ENCODE measurements around the gene KCNAB3.
"Not testable (repeated sequence)": the region's sequence is repeated elsewhere in the genome, so short reads cannot be mapped to it uniquely, and the experiment has no call there.

Gene KCNAB3

DNA sequence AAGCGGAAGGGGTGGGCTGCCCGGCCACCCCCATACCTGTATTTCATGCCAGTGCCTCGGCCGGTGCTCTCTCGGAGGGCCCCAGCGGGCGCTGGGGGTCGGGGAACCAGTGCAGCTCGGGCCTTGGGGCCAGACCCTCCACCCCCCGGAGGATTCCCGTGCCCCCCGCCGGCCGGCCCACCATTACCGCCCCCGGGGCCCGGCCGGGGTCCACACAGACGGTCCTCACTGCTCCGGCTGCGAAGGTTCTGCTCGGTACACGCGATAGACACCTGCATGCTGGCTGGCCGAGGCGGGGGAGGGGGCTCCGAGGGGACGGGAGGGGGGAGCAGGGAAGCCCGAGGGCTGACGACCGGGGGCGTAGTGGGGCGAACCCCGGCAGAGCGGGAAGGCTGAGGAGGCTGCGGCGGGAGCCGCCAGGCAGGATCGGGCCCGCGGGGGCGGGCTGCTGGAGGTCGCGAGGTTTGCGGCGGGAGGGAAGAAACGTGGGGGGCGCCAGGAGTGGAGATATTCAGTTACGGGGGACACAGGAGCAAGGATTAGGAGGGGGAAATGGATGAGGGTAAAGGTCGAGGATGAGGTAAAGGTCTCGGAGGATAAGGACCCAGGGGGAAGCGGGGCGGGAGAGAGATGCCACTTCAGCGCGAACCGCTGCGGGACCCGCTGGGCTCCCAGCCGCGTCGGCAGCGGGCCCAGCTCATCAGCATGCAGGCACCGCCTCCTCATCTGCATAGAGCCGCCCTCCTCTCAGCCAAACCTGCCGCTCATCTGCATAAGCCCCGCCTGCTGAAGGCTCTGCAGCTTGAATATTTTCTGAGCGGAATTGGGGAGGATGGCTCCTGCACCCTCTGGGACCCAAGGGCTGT lies at the start of gene KCNAB3:
Gene KCNAB3, minus strand, starts transcription at position 699 of the 866 bp plus-strand sequence. Its CDS starts 421 bp downstream, at position 278.
- peak in 1 of 3 experiments; percentile 57 for DNase-seq (ENCODE audit: low read depth in 3 of 3)

DNA sequence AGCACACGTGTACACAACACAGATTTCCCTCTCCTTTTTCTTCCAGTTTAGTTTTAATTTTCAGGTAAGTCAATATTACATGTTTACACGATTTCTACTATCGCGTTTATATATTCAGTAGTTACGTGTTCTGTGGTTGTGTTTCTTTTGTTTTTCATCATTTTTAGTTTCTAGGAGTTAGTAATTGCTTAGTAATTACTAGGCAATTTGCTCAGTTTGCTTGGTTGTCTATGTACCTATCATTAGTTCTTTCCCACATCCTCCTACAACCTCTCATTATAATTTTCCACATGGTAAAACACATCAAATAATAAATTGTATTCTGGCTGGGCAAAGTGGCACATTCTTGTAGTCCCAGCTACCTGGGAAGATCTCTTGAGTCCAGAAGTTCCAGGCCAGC lies 48.1 kb upstream of the KCNAB3 start:
- DNase-seq (ENCODE audit: low read depth in 3 of 3): no peak

DNA sequence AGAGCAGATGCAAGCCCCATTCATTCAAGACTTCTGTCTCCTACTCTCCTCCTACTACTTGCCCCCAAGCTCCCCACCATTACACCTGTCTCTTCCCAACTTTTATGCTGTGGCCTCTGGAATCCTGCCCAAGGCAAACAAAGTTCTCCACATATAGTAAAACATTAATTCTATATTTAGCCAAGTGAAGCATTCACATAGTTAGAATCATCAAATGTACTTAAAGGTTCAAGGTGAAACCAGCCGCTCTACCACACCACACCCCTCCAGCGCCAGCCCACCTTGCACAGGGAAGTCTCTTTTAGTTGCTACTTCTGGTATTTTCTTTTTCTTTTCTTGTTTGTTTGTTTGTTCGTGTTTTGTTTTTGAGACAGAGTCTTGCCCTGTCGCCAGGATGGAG lies 47.4 kb upstream of the KCNAB3 start:
- DNase-seq (ENCODE audit: low read depth in 3 of 3): no peak

DNA sequence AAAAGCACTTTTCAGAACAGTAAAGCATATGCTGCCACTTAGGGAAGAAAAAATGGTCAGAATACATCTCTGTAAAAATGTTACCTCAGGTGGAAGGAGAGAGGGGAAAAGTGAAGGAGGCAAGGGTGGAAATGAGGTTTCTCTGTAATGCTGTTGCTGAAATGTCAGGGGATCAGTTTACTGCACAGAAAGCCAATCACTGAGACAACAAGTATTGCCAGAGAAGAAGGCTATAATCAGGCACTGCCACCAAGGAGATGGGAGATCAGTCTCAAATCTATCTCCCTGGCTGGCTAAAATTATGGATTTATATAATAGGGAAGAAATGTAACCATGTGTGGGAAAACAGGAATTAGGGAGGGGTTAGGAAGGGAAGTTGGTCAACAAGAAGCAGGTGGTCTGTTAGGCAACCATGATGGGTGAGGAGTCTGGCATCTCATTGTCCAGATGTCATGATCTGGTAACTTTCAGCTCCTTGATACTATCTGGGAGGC lies 45.0 kb upstream of the KCNAB3 start:
- no peak for DNase-seq (ENCODE audit: low read depth in 3 of 3)

DNA sequence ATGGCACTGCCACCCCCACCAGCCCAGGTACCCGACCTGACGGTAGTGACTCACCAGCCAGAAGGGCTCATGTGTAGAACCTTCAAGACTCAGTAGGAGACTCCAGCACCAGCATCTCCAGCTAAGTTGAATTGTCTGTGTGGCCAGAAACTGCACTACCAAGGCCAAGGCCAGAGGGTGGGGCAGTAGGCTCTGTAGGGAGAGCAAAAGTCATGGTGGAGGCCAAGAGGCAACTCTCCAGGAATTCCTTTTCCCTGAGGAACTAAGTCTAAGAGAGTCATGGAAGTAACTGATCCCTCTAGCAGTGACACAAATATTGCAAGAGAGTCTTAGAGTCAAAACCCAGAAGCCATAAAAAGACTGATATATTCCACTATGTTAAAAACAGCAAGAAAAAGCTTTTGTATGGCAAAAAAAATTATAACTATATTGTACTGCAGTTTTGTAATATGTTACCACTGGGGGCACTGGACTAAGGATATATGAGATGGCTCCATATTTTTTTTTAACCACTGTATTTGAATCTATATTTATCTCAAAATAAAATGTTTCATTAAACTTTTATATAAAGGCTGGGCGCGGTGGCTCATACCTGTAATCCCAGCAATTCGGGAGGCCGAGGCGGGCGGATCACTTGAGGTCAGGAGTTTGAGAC lies 42.6 kb upstream of the KCNAB3 start:
- DNase-seq (ENCODE audit: low read depth in 3 of 3): no peak

DNA sequence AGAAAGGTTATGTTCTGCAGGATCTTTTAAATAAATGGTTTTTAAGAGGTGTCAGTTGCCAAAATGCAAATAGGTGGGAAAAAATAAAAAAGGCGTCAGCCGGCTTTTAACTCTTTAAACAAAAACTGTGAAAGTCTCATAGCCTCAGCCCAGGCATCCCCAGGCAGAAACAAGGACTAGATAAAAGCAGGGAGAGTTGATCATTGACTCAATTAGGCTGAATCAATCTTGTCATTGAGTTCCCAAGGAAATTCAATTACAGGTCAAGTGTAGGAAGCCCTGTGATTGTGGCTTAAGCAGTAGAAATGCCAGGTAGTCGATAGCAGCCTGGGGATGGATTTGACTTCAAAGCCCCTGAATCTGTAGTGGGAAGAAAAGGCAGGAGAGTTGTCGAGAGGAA lies 42.0 kb upstream of the KCNAB3 start:
- no peak for DNase-seq (ENCODE audit: low read depth in 3 of 3)

DNA sequence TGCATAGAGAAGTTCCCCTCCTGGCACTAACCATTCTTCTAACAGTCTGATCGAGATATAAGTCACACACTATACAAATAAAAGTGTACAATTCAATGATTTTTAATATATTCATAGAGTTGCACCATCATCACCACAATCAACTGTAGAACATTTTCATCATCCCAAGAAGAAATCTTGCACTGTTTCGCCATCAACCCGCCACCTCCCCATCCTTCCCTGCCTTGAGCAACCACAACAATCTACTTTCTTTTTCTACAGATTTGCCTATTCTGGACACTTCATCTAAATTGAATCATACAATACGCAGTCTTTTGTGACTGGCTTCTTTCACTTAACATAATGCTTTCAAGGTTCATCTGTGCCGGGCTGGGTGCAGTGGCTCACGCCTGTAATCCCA lies 39.8 kb upstream of the KCNAB3 start:
- DNase-seq (ENCODE audit: low read depth in 3 of 3): no peak

DNA sequence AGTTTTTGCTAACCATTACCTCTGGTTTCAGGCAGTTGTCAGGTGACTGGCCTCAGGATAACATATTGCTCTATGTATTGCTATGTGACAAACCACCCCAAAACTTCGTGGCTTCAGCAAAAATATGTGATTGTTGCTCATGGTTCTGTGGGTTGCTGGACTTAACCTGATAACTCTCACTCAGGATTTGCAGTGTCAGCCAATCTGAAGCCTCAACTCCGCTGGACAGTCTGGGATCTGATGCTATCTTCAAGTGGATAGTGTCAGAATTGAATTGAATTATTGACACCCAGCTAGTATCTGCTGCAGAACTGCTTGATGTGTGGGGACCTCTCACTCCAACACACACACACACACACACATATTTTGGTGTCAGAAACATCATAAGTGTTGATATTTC lies 38.1 kb upstream of the KCNAB3 start:
- no peak for DNase-seq (ENCODE audit: low read depth in 3 of 3)

DNA sequence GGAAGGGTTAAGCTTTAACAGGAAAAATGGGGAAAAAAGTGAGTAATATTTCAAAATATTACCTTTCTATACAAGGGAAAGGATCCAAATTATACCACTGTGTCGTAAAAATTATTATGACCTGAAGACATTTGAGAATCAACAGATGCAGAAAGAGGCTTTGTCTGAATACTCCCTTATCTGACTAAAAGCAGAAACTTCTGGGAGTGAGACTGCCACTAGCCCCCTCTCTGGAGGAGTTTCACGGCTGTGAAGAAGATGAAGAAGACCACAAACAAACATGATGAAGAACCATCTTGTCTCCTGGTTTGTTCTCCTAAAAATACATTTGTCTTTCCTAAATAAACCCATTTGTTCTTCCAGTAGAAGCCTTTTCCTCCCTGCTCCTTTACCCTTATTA lies 31.8 kb upstream of the KCNAB3 start:
- no peak for DNase-seq (ENCODE audit: low read depth in 3 of 3)

DNA sequence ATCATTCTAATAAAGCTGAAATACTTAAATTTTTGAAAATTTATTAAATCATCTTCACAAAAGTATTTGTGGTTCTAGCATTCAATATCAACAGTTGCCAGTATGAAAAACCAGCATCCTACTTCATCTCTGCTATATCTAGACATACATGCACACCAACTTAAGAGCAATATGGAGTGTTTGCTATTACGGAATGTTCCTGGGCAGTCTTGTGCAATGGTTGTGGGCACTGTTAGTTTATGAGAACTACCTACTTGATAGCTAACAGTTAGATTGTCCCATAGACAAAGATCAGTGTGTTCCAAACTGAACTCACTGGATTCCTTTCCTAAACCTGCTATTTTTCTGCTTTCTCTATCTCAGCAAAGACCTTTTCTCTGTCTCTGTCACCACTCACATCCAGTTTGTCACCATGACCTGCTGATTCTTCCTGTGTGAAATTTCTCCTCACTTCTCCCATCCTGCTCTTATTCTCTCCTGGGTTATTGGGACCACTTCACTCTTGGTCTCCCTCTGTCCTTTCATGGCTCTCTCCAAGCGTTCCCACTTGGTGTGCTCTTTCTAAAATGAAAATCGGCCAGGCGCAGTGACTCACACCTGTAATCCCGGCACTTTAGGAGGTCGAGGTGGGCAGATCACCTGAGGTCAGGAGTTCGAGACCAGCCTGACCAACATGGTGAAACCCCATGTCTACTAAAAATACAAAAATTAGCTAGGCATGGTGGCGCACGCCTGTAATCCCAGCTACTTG lies 30.0 kb upstream of the KCNAB3 start:
- DNase-seq (ENCODE audit: low read depth in 3 of 3): no peak

DNA sequence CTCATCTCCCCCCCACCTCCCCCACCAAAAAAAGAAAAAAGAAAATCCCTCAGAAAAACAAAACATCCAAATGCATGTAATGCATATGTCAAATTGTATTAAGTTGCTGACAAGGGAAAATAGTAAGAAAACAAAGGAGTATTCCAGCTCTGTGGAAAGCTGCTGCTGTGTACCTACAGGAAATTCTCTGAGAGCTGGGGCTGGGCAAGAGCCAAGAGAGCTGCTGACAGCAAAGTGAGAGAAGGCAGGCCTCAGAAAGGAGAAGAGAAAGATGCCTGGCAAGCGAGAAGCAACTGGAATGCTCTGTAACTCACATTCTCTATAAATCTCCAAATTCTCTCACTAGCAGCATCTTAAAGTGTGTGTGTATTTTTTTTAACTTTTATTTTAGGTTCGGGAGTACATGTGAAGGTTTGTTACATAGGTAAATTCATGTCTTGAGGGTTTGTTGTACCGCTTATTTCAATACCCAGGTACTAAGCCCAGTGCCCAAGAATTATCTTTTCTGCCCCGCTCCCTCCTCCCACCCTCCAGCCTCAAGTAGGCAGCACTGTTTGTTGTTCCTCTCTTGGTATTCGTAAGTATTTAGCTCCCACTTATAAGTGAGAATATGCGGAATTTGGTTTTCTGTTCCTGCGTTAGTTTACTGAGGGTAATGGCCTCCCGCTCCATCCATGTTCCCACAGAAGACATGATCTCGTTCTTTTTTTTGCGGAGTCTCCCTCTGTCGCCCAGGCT lies 26.7 kb upstream of the KCNAB3 start:
- no peak for DNase-seq (ENCODE audit: low read depth in 3 of 3)

DNA sequence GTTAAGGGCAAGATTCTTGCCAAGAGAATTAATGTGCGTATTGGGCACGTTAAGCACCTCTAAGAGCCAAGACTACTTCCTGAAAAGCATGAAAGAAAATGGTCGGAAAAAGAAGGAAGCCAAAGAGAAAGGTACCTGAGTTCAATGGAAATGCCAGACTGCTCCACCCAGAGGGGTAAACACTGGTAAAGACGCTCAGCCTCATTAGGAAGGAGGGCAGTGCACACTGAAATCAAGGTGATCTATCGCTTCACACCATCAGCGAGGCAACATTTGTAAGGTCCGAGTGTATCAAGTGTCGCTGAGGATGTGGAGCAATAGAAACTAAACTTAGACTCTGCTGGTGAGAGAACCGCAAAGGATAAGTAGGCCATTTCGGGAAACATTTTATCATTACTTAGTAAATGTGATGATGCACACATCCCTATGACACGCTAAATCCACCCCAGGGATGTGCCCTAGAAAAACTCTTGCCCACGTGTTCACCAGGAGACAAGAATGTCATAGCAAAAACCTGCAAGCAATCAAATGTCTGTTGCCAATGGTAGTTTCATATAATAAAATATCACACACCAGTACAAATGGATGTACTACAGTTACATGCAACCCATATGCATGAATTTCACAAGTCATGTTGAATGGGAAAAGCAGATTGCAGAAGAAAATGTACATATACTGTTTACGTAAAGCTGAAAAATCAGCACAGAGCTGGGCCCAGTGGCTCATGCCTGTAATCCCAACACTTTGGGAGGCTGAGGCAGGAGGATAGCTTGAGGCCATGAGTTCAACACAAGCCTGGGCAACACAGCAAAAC lies 26.0 kb upstream of the KCNAB3 start:
- DNase-seq (ENCODE audit: low read depth in 3 of 3): no peak

DNA sequence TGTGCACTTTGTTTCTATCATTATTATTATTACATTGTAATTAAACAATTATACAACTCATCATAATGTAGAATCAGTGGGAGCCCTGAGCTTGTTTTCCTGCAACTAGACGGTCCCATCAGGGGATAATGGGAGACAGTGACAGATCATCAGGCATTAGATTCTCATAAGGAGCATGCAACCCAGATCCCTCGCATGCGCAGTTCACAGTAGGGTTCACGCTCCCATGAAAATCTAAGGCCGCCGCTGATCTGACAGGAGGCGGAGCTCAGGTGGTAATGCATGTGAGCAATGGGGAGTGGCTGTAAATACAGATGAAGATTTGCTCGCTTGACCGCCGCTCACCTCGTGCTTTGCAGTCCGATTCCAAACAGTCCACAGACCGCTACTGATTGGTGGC lies 23.6 kb upstream of the KCNAB3 start:
- DNase-seq (ENCODE audit: low read depth in 3 of 3): not testable (repeated sequence)

GRCh38 chr17:7951143-7951792 lies 21.6 kb upstream of the KCNAB3 start:
- peak in 1 of 3 experiments; percentile 48 for DNase-seq (ENCODE audit: low read depth in 3 of 3)

- DNase-seq (ENCODE audit: low read depth in 3 of 3): no peak
Measured at GRCh38 chr17:7950578-7950977, 20.9 kb upstream of the KCNAB3 start.

GRCh38 chr17:7947651-7948050 lies 18.0 kb upstream of the KCNAB3 start:
- DNase-seq (ENCODE audit: low read depth in 3 of 3): no peak

- no peak for DNase-seq (ENCODE audit: low read depth in 3 of 3)
Measured at GRCh38 chr17:7946441-7946840, 16.8 kb upstream of the KCNAB3 start.

DNA sequence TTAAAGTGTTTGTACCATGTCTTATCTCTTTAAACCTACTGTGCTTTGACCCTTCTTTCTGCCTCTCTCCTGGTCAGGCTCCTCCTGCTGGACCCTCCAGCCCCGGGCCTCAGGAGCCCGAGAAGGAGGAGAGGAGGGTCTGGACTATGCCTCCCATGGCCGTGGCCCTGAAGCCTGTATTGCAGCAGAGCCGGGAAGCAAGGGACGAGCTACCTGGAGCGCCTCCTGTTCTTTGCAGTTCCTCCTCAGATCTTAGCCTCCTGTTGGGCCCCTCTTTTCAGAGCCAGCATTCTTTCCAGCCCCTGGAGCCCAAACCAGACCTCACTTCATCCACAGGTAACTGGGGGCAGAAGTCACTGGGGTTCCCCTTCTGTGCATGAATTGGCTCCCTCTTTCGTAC lies 16.0 kb upstream of the KCNAB3 start:
- no peak for DNase-seq (ENCODE audit: low read depth in 3 of 3)

- DNase-seq (ENCODE audit: low read depth in 3 of 3): no peak
Measured at GRCh38 chr17:7944326-7944725, 14.7 kb upstream of the KCNAB3 start.

GRCh38 chr17:7943291-7943690 lies 13.6 kb upstream of the KCNAB3 start:
- no peak for DNase-seq (ENCODE audit: low read depth in 3 of 3)
